GM21381 (cell line): ENCODE results near the gene C1orf94.

Source experiments
- ATAC-seq: cut with Tn5 transposase; IDR thresholded peaks from one replicate; pipeline ENCODE4 v1.9.1; 2021; ENCODE audit warnings: mild to moderate bottlenecking, moderate library complexity; ENCODE audit not compliant: unreplicated experiment

Gene C1orf94

GRCh38 chr1:34237151-34237815 lies 60.6 kb downstream of the C1orf94 start:
- ATAC-seq, result no peak

- ATAC-seq, result no peak
Observed at GRCh38 chr1:34245967-34246366, 69.3 kb downstream of the C1orf94 start.

- no peak for ATAC-seq
Observed at GRCh38 chr1:34250342-34250741, 73.6 kb downstream of the C1orf94 start.

- no peak for ATAC-seq
Observed at GRCh38 chr1:34262023-34262853, 85.5 kb downstream of the C1orf94 start.

GRCh38 chr1:34262921-34263320 lies 86.2 kb downstream of the C1orf94 start:
- ATAC-seq, result no peak

- ATAC-seq, result no peak
Observed at GRCh38 chr1:34263406-34263805, 86.7 kb downstream of the C1orf94 start.

- no peak for ATAC-seq
Observed at GRCh38 chr1:34265396-34265795, 88.7 kb downstream of the C1orf94 start.

- no peak for ATAC-seq
Observed at GRCh38 chr1:34266127-34266951, 89.6 kb downstream of the C1orf94 start.

GRCh38 chr1:34267326-34267725 lies 90.6 kb downstream of the C1orf94 start:
- ATAC-seq, result no peak

GRCh38 chr1:34268311-34268954 lies 91.7 kb downstream of the C1orf94 start:
- no peak for ATAC-seq
